HepG2 (cell line): ENCODE data around the gene PHF23. TPM values are rescaled to one million over a fixed set of nuclear protein-coding genes. Genes with fewer than 3 reads are reported as not detected.

Experiments used
- CAMTA2 ChIP-seq: sonication (generic); formaldehyde crosslinking; IDR thresholded peaks from 2 replicates; pipeline ENCODE4 v1.4.0; 2020; ENCODE audit warnings: mild to moderate bottlenecking, missing genetic modification reagents, borderline replicate concordance
- EEA1 ChIP-seq: sonication (generic); formaldehyde crosslinking; IDR thresholded peaks from 2 replicates; pipeline ENCODE4 v1.5.1; 2020; ENCODE audit warnings: mild to moderate bottlenecking, missing genetic modification reagents, borderline replicate concordance
- FOSL1 ChIP-seq: sonication (generic); formaldehyde crosslinking; IDR thresholded peaks from 2 replicates; pipeline ENCODE4 v1.9.0; 2021; ENCODE audit warnings: missing genetic modification reagents, borderline replicate concordance
- GLI4 ChIP-seq: sonication (generic); formaldehyde crosslinking; IDR thresholded peaks from 2 replicates; pipeline ENCODE4 v1.5.1; 2020; ENCODE audit warnings: missing genetic modification reagents, mild to moderate bottlenecking, moderate library complexity, borderline replicate concordance
- HNRNPH1 ChIP-seq: fragments of 200-400 bp; formaldehyde crosslinking; optimal IDR thresholded peaks from 2 replicates; pipeline ENCODE3; 2017; ENCODE audit warnings: mild to moderate bottlenecking, low read depth, low read length
- NCOA2 ChIP-seq: sonication (generic); formaldehyde crosslinking; IDR thresholded peaks from 2 replicates; pipeline ENCODE4 v1.8.0; 2022; ENCODE audit warnings: inconsistent platforms
- SKI ChIP-seq: fragments of 450-650 bp; IDR thresholded peaks from one replicate; pipeline ENCODE4 v1.6.1; 2018; ENCODE audit warnings: mild to moderate bottlenecking; ENCODE audit not compliant: partially characterized antibody
- SMYD3 ChIP-seq: sonication (generic); formaldehyde crosslinking; IDR thresholded peaks from 2 replicates; pipeline ENCODE4 v1.8.1; 2023; ENCODE audit warnings: mild to moderate bottlenecking, missing genetic modification reagents
- ZBTB37 ChIP-seq: sonication (generic); formaldehyde crosslinking; IDR thresholded peaks from 2 replicates; pipeline ENCODE4 v1.4.0; 2020; ENCODE audit warnings: mild to moderate bottlenecking, missing genetic modification reagents
- ZFY ChIP-seq: sonication (generic); formaldehyde crosslinking; IDR thresholded peaks from 2 replicates; pipeline ENCODE4 v1.4.0; 2020; ENCODE audit warnings: missing genetic modification reagents
- ZIK1 ChIP-seq: sonication (generic); formaldehyde crosslinking; IDR thresholded peaks from 2 replicates; pipeline ENCODE4 v1.5.0; 2020; ENCODE audit warnings: mild to moderate bottlenecking, low read depth, missing genetic modification reagents, borderline replicate concordance
- ZNF205 ChIP-seq: IDR thresholded peaks from 2 replicates; pipeline ENCODE4 v1.6.1; 2018; ENCODE audit warnings: missing biosample characterization, missing genetic modification reagents
- ZNF230 ChIP-seq: sonication (generic); formaldehyde crosslinking; IDR thresholded peaks from 2 replicates; pipeline ENCODE4 v1.4.0; 2020; ENCODE audit warnings: mild to moderate bottlenecking, missing genetic modification reagents
- ZNF331 ChIP-seq: sonication (generic); formaldehyde crosslinking; IDR thresholded peaks from 2 replicates; pipeline ENCODE4 v1.4.0; 2020; ENCODE audit warnings: missing genetic modification reagents
- ZNF431 ChIP-seq: sonication (generic); formaldehyde crosslinking; IDR thresholded peaks from 2 replicates; pipeline ENCODE4 v1.9.0; 2022; ENCODE audit warnings: missing genetic modification reagents, low read depth, mild to moderate bottlenecking, borderline replicate concordance
- ZNF558 ChIP-seq: sonication (generic); formaldehyde crosslinking; IDR thresholded peaks from 2 replicates; pipeline ENCODE4 v1.9.0; 2022; ENCODE audit warnings: mild to moderate bottlenecking, missing genetic modification reagents, borderline replicate concordance
- ZNF746 ChIP-seq: sonication (generic); formaldehyde crosslinking; IDR thresholded peaks from 2 replicates; pipeline ENCODE4 v1.8.0; 2022; ENCODE audit warnings: mild to moderate bottlenecking, missing genetic modification reagents
- ZNF800 ChIP-seq: sonication (generic); formaldehyde crosslinking; IDR thresholded peaks from 2 replicates; pipeline ENCODE4 v1.4.0; 2020; ENCODE audit warnings: missing genetic modification reagents
- polyA plus RNA-seq, 8 experiments: library from polyadenylated mRNA; depleted of rRNA in 3 of 8; stranded (reverse) in 7 of 8; unstranded in 1 of 8; fragments of >200 nt; fragmentation: Illumina TruSeq in 4 of 8; extraction: Trizol in 4 of 8; gene quantifications; 2 replicates each; pipeline versions ENCODE4 v1.2.1 to v1.2.3, GENCODE V29; 2011 to 2016; ENCODE audit warnings: low read depth in 4 of 8, missing spikeins in 1 of 8, mixed read lengths in 1 of 8; ENCODE audit not compliant: insufficient read depth in 1 of 8
- total RNA-seq, 5 experiments: library from RNA; depleted of rRNA; stranded (reverse); fragments of >200 nt; fragmentation: Illumina TruSeq; extraction: Trizol; gene quantifications; 2 replicates each; pipeline ENCODE4 v1.2.3, GENCODE V29; 2016; ENCODE audit warnings: low read depth in 1 of 5
- TF ChIP-seq, protein P1 (sequence below): sonication (generic); formaldehyde crosslinking; IDR thresholded peaks from 2 replicates; pipeline ENCODE4 v1.8.1; 2022; ENCODE audit warnings: mild to moderate bottlenecking, missing genetic modification reagents
- TF ChIP-seq, protein P2 (sequence below): sonication (generic); formaldehyde crosslinking; IDR thresholded peaks from 2 replicates; pipeline ENCODE4 v1.5.1; 2020; ENCODE audit warnings: mild to moderate bottlenecking, missing genetic modification reagents, moderate library complexity

Gene PHF23
- total and polyA plus RNA-seq, 2 of the 13 experiments (the other 11 are each of a cell fraction or from before 2014, with no cell fraction given): 27.6 to 33.2 TPM

GRCh38 chr17:7252176-7253043 lies 13.2 kb upstream of the PHF23 start, which contains the start of gene ELP5 (continued):
- TF ChIP-seq ZBTB37 (no peak), ZNF746 (CRISPR knock-in tag) (peak; percentile 87; the same call in 1 of the 2 replicates), EEA1 (no peak), GLI4 (CRISPR knock-in tag) (0 out of 2 replicates have a peak, but pooled peaks have one; percentile 3), ZNF431 (peak; percentile 81; the same call in 1 of the 2 replicates), ZNF230 (CRISPR knock-in tag) (peak; percentile 92), NCOA2 (CRISPR knock-in tag) (no peak; the same call in 1 of the 2 replicates), ZFY (CRISPR knock-in tag) (peak; percentile 85), HNRNPH1 (peak; percentile 77), SKI (peak; percentile 39), ZNF205 (peak; percentile 74; the same call in 1 of the 2 replicates), ZNF558 (CRISPR knock-in tag) (no peak), SMYD3 (CRISPR knock-in tag) (no peak), CAMTA2 (CRISPR knock-in tag) (peak; percentile 92), ZNF331 (CRISPR knock-in tag) (peak; percentile 65; the same call in 1 of the 2 replicates), FOSL1 (CRISPR knock-in tag) (no peak; the same call in 1 of the 2 replicates), ZNF800 (CRISPR knock-in tag) (0 out of 2 replicates have a peak, but pooled peaks have one; percentile 29), ZIK1 (CRISPR knock-in tag) (no peak)
- TF ChIP-seq, protein P1, sequence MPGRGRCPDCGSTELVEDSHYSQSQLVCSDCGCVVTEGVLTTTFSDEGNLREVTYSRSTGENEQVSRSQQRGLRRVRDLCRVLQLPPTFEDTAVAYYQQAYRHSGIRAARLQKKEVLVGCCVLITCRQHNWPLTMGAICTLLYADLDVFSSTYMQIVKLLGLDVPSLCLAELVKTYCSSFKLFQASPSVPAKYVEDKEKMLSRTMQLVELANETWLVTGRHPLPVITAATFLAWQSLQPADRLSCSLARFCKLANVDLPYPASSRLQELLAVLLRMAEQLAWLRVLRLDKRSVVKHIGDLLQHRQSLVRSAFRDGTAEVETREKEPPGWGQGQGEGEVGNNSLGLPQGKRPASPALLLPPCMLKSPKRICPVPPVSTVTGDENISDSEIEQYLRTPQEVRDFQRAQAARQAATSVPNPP (CRISPR knock-in tag): 0 out of 2 replicates have a peak, but pooled peaks have one; percentile 30
- TF ChIP-seq, protein P2, sequence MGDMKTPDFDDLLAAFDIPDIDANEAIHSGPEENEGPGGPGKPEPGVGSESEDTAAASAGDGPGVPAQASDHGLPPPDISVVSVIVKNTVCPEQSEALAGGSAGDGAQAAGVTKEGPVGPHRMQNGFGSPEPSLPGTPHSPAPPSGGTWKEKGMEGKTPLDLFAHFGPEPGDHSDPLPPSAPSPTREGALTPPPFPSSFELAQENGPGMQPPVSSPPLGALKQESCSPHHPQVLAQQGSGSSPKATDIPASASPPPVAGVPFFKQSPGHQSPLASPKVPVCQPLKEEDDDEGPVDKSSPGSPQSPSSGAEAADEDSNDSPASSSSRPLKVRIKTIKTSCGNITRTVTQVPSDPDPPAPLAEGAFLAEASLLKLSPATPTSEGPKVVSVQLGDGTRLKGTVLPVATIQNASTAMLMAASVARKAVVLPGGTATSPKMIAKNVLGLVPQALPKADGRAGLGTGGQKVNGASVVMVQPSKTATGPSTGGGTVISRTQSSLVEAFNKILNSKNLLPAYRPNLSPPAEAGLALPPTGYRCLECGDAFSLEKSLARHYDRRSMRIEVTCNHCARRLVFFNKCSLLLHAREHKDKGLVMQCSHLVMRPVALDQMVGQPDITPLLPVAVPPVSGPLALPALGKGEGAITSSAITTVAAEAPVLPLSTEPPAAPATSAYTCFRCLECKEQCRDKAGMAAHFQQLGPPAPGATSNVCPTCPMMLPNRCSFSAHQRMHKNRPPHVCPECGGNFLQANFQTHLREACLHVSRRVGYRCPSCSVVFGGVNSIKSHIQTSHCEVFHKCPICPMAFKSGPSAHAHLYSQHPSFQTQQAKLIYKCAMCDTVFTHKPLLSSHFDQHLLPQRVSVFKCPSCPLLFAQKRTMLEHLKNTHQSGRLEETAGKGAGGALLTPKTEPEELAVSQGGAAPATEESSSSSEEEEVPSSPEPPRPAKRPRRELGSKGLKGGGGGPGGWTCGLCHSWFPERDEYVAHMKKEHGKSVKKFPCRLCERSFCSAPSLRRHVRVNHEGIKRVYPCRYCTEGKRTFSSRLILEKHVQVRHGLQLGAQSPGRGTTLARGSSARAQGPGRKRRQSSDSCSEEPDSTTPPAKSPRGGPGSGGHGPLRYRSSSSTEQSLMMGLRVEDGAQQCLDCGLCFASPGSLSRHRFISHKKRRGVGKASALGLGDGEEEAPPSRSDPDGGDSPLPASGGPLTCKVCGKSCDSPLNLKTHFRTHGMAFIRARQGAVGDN (CRISPR knock-in tag): peak; percentile 94
